Measurements from ENCODE around the gene WDR7.

WDR7 gene

GRCh38 chr18:56639104-56639381, 12.1 kb upstream of the WDR7 start:
- ChIA-PET POLR2A (interaction anchor here (1.2 to 3.2 kb wide), 2 partner anchors 9 to 12 kb away, joined by 6 to 22 read pairs; partner anchors contain the start of gene WDR7), CTCF (no interaction called here)
- TF ChIP-seq CTBP1 (IDR thresholded peaks at IDR 0.05; ENCODE audit: borderline replicate concordance) (no peak), ARNT (IDR thresholded peaks at IDR 0.05) (no peak), NFRKB (IDR thresholded peaks at IDR 0.05) (no peak), L3MBTL2 (conservative IDR thresholded peaks at IDR 0.05) (no peak), FOXA1 (IDR thresholded peaks at IDR 0.05) (no peak), FOXM1 (IDR thresholded peaks at IDR 0.05; ENCODE audit: borderline replicate concordance) (no peak), HDGF (IDR thresholded peaks at IDR 0.05; ENCODE audit: borderline replicate concordance) (no peak)
- peak; percentile 4 for DNase-seq (ENCODE audit: extremely low spot score)

DNA sequence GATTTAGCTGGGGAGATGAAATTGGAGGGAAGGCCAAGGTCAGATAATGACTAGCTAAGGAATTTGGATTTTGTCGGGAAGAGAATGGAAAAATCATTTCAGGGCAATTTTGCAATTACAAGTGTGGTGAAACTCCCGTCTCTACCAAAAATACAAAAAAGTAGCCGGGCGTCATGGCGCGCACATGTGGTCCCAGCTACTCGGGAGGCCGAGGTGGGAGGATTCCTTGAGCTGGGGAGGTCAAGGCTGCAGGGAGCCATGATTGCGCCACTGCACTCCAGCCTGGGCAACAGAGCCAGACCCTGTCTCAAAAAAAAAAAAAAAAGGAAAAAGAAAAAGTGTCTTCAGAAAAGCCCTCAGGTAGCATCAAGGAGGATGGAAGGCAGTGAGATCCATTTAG, 11.6 kb upstream of the WDR7 start:
- POLR2A ChIA-PET = interaction anchor here (1.2 to 3.2 kb wide), 2 partner anchors 8 to 11 kb away, joined by 6 to 22 read pairs; partner anchors contain the start of gene WDR7
- no peak for TF ChIP-seq FOXA1 (IDR thresholded peaks at IDR 0.05)
- TF ChIP-seq PKNOX1 (IDR thresholded peaks at IDR 0.05) = no peak
- TF ChIP-seq TARDBP (IDR thresholded peaks at IDR 0.05) = no peak
- no peak for TF ChIP-seq SUZ12 (IDR thresholded peaks at IDR 0.05)
- no peak for TF ChIP-seq ARNT (IDR thresholded peaks at IDR 0.05)
- no peak for TF ChIP-seq BHLHE40 (IDR thresholded peaks at IDR 0.05; ENCODE audit: borderline replicate concordance)
- no peak for TF ChIP-seq LEF1 (IDR thresholded peaks at IDR 0.05; ENCODE audit: borderline replicate concordance)
- TF ChIP-seq ZNF384 (IDR thresholded peaks at IDR 0.05) = no peak
- TF ChIP-seq NFRKB (IDR thresholded peaks at IDR 0.05) = no peak
- no peak for TF ChIP-seq HDGF (IDR thresholded peaks at IDR 0.05; ENCODE audit: borderline replicate concordance)
- no peak for TF ChIP-seq CTBP1 (IDR thresholded peaks at IDR 0.05; ENCODE audit: borderline replicate concordance)
- TF ChIP-seq FOXM1 (IDR thresholded peaks at IDR 0.05; ENCODE audit: borderline replicate concordance) = no peak
- TF ChIP-seq SP1 (IDR thresholded peaks at IDR 0.05) = no peak
- no peak for TF ChIP-seq L3MBTL2 (conservative IDR thresholded peaks at IDR 0.05)
- TF ChIP-seq FOXK2 (IDR thresholded peaks at IDR 0.05) = no peak
- no peak for TF ChIP-seq ELF4 (IDR thresholded peaks at IDR 0.05)
- DNase-seq (ENCODE audit: extremely low spot score) = no peak
- CTCF ChIA-PET = no interaction called here

DNA sequence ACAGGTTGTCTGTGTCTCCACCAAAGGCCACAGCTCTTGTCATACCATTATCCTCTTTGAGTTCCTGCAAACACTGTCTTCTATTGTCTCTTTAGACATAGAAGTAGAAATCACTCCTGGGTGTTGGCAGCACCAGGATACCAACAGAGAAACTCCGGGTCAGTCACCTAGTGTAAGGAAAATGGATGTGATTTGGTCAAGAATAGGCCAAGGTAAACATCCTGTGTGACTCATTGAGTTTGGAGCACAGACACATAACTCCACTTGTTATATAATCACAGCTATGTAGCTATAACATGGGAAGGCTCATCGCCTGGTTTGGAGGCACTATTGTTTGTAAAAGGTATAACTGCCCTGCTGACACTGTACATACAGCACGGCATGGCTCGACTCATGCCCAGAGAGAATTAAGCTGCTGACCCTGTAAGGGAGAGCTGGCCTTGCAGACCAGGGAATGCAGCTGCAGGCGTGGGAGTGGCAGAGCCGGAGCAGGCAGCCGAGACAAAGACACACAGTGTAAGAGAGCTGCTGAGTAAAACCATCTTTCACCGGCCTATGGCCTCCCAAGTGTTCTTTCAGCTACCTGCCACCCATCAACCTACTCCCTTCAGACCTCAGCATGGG, 9.3 kb upstream of the WDR7 start:
- POLR2A ChIA-PET = interaction anchor here (1.6 kb wide), 1 partner anchor 9 kb away, joined by 11 read pairs; the partner anchor contains the start of gene WDR7
- CTCF ChIA-PET = no interaction called here
- no peak for TF ChIP-seq ELF4 (IDR thresholded peaks at IDR 0.05)
- TF ChIP-seq LEF1 (IDR thresholded peaks at IDR 0.05; ENCODE audit: borderline replicate concordance) = no peak
- TF ChIP-seq FOXK2 (IDR thresholded peaks at IDR 0.05) = no peak
- no peak for TF ChIP-seq PKNOX1 (IDR thresholded peaks at IDR 0.05)
- DNase-seq (ENCODE audit: extremely low spot score) = no peak

- TF ChIP-seq ELF4 (IDR thresholded peaks at IDR 0.05) (no peak), L3MBTL2 (conservative IDR thresholded peaks at IDR 0.05) (no peak), SUZ12 (IDR thresholded peaks at IDR 0.05) (no peak), HDGF (IDR thresholded peaks at IDR 0.05; ENCODE audit: borderline replicate concordance) (no peak), FOXK2 (IDR thresholded peaks at IDR 0.05) (no peak), LEF1 (IDR thresholded peaks at IDR 0.05; ENCODE audit: borderline replicate concordance) (no peak), FOXM1 (IDR thresholded peaks at IDR 0.05; ENCODE audit: borderline replicate concordance) (no peak), CTBP1 (IDR thresholded peaks at IDR 0.05; ENCODE audit: borderline replicate concordance) (no peak), SP1 (IDR thresholded peaks at IDR 0.05) (no peak), ZNF384 (IDR thresholded peaks at IDR 0.05) (no peak)
- CTCF ChIA-PET = interaction anchor here (0.6 kb wide), 1 partner anchor 11 kb away, joined by 3 read pairs; no protein-coding TSS in a partner anchor
- POLR2A ChIA-PET = no interaction called here
Observed at GRCh38 chr18:56643381-56643780, 7.8 kb upstream of the WDR7 start.

GRCh38 chr18:56645415-56646016, 5.6 kb upstream of the WDR7 start:
- TF ChIP-seq CTBP1 (IDR thresholded peaks at IDR 0.05; ENCODE audit: borderline replicate concordance) (no peak), LEF1 (IDR thresholded peaks at IDR 0.05; ENCODE audit: borderline replicate concordance) (no peak), FOXM1 (IDR thresholded peaks at IDR 0.05; ENCODE audit: borderline replicate concordance) (no peak), PKNOX1 (IDR thresholded peaks at IDR 0.05) (no peak), BHLHE40 (IDR thresholded peaks at IDR 0.05; ENCODE audit: borderline replicate concordance) (no peak), ARNT (IDR thresholded peaks at IDR 0.05) (no peak), ZNF384 (IDR thresholded peaks at IDR 0.05) (no peak), SP1 (IDR thresholded peaks at IDR 0.05) (no peak), L3MBTL2 (conservative IDR thresholded peaks at IDR 0.05) (no peak), HDGF (IDR thresholded peaks at IDR 0.05; ENCODE audit: borderline replicate concordance) (no peak)
- ChIA-PET POLR2A (no interaction called here), CTCF (no interaction called here)
- DNase-seq (ENCODE audit: extremely low spot score) = no peak

More at GRCh38 chr18:56643381-56643780, 7.8 kb upstream of the WDR7 start:
- DNase-seq (ENCODE audit: extremely low spot score) = no peak

DNA sequence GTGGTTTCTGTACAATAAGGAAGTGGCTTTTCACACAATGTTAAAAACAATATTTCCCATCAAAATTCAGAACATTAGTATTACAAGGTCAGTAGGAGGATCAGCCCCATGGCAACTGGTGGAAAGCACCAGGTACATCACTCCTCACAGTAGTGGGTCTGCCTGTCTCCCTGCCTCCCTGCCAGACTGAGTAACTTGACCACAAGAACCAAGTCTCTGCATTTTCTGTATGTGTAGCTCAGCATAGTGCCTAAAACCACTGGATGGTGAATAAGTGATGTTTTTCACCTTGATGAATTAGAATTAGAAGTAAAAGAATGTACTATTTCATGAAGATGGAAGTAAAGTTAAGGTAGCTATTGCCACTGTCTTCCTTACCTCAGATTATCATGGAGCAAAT, 4.1 kb upstream of the WDR7 start:
- TF ChIP-seq FOXM1 (IDR thresholded peaks at IDR 0.05; ENCODE audit: borderline replicate concordance) = no peak
- no peak for TF ChIP-seq TARDBP (IDR thresholded peaks at IDR 0.05)
- TF ChIP-seq CTBP1 (IDR thresholded peaks at IDR 0.05; ENCODE audit: borderline replicate concordance) = no peak
- no peak for TF ChIP-seq HDGF (IDR thresholded peaks at IDR 0.05; ENCODE audit: borderline replicate concordance)
- no peak for TF ChIP-seq BHLHE40 (IDR thresholded peaks at IDR 0.05; ENCODE audit: borderline replicate concordance)
- no peak for TF ChIP-seq SUZ12 (IDR thresholded peaks at IDR 0.05)
- no peak for TF ChIP-seq ARNT (IDR thresholded peaks at IDR 0.05)
- TF ChIP-seq FOXA1 (IDR thresholded peaks at IDR 0.05) = no peak
- no peak for TF ChIP-seq PKNOX1 (IDR thresholded peaks at IDR 0.05)
- TF ChIP-seq ZNF384 (IDR thresholded peaks at IDR 0.05) = no peak
- no peak for TF ChIP-seq L3MBTL2 (conservative IDR thresholded peaks at IDR 0.05)
- TF ChIP-seq ELF4 (IDR thresholded peaks at IDR 0.05) = no peak
- TF ChIP-seq FOXK2 (IDR thresholded peaks at IDR 0.05) = no peak
- no peak for TF ChIP-seq NFRKB (IDR thresholded peaks at IDR 0.05)
- ChIA-PET CTCF (no interaction called here), POLR2A (interaction anchor here (1.9 kb wide), 1 partner anchor 8 kb away, joined by 6 read pairs; no protein-coding TSS in a partner anchor)
- no peak for DNase-seq (ENCODE audit: extremely low spot score)
